Measurements from ENCODE around the gene SWSAP1.

- TF ChIP-seq, protein P1, sequence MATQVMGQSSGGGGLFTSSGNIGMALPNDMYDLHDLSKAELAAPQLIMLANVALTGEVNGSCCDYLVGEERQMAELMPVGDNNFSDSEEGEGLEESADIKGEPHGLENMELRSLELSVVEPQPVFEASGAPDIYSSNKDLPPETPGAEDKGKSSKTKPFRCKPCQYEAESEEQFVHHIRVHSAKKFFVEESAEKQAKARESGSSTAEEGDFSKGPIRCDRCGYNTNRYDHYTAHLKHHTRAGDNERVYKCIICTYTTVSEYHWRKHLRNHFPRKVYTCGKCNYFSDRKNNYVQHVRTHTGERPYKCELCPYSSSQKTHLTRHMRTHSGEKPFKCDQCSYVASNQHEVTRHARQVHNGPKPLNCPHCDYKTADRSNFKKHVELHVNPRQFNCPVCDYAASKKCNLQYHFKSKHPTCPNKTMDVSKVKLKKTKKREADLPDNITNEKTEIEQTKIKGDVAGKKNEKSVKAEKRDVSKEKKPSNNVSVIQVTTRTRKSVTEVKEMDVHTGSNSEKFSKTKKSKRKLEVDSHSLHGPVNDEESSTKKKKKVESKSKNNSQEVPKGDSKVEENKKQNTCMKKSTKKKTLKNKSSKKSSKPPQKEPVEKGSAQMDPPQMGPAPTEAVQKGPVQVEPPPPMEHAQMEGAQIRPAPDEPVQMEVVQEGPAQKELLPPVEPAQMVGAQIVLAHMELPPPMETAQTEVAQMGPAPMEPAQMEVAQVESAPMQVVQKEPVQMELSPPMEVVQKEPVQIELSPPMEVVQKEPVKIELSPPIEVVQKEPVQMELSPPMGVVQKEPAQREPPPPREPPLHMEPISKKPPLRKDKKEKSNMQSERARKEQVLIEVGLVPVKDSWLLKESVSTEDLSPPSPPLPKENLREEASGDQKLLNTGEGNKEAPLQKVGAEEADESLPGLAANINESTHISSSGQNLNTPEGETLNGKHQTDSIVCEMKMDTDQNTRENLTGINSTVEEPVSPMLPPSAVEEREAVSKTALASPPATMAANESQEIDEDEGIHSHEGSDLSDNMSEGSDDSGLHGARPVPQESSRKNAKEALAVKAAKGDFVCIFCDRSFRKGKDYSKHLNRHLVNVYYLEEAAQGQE (IDR thresholded peaks at IDR 0.05; ENCODE audit: insufficient read depth in 1 of 2, low read depth in 2 of 2, low read length in 2 of 2): no peak
- TF ChIP-seq POLR2AphosphoS5 (IDR thresholded peaks at IDR 0.05; ENCODE audit: low read depth, low read length) (no peak), TAF1 (IDR thresholded peaks at IDR 0.05; ENCODE audit: borderline replicate concordance, insufficient read depth, low read length) (no peak), FOXP2 (optimal IDR thresholded peaks at IDR 0.05; ENCODE audit: borderline replicate concordance, extremely low read depth, extremely low read length, insufficient read depth) (no peak)
Measured at GRCh38 chr19:11390359-11390758, 15.9 kb downstream of the SWSAP1 start.

Measured in PFSK-1 (cell line).